HepG2 (cell line): ENCODE data around the gene RBM8A.

Experiments
- CHD2 ChIP-seq: IDR thresholded peaks from 2 replicates; pipeline ENCODE4 v1.6.1; 2011; ENCODE audit warnings: low read depth, low read length, improper control_type of control experiment
- CTCF ChIP-seq: sonication (generic); formaldehyde crosslinking; IDR thresholded peaks from 2 replicates; pipeline ENCODE4 v1.5.0; 2020; ENCODE audit warnings: mild to moderate bottlenecking, missing genetic modification reagents, moderate library complexity
- ELK4 ChIP-seq: sonication (generic); formaldehyde crosslinking; IDR thresholded peaks from 2 replicates; pipeline ENCODE4 v1.9.0; 2021; ENCODE audit warnings: missing genetic modification reagents, borderline replicate concordance
- HNF1B ChIP-seq: sonication (generic); formaldehyde crosslinking; IDR thresholded peaks from 2 replicates; pipeline ENCODE4 v1.5.1; 2020; ENCODE audit warnings: mild to moderate bottlenecking, moderate library complexity, missing genetic modification reagents
- MTA3 ChIP-seq: sonication (generic); formaldehyde crosslinking; IDR thresholded peaks from 2 replicates; pipeline ENCODE4 v1.4.0; 2020; ENCODE audit warnings: missing genetic modification reagents
- NCOA5 ChIP-seq: sonication (generic); formaldehyde crosslinking; IDR thresholded peaks from 2 replicates; pipeline ENCODE4 v1.4.0; 2020; ENCODE audit warnings: missing genetic modification reagents
- NFKBIZ ChIP-seq: IDR thresholded peaks from 2 replicates; pipeline ENCODE4 v1.6.1; 2018; ENCODE audit warnings: missing genetic modification reagents, missing compliant biosample characterization
- SPEN ChIP-seq: sonication (generic); formaldehyde crosslinking; IDR thresholded peaks from 2 replicates; pipeline ENCODE4 v1.5.1; 2020; ENCODE audit warnings: low read depth, mild to moderate bottlenecking, missing genetic modification reagents
- ZBTB46 ChIP-seq: sonication (generic); formaldehyde crosslinking; IDR thresholded peaks from 2 replicates; pipeline ENCODE4 v1.4.0; 2020; ENCODE audit warnings: mild to moderate bottlenecking, missing genetic modification reagents, borderline replicate concordance
- ZFX ChIP-seq: sonication (generic); formaldehyde crosslinking; IDR thresholded peaks from 2 replicates; pipeline ENCODE4 v1.4.0; 2020; ENCODE audit warnings: mild to moderate bottlenecking, low read depth, missing genetic modification reagents, moderate library complexity

- no peak for TF ChIP-seq NFKBIZ (CRISPR knock-in tag)
- no peak for TF ChIP-seq CTCF (CRISPR knock-in tag)
- TF ChIP-seq HNF1B = no peak
- no peak for TF ChIP-seq ZFX
- TF ChIP-seq ZBTB46 (CRISPR knock-in tag) = no peak
- no peak for TF ChIP-seq ELK4 (CRISPR knock-in tag)
- TF ChIP-seq MTA3 (CRISPR knock-in tag) = no peak
- no peak for TF ChIP-seq SPEN (CRISPR knock-in tag)
- TF ChIP-seq CHD2 = no peak
- TF ChIP-seq NCOA5 = no peak
Observed at GRCh38 chr1:145946477-145946986, 19.2 kb upstream of the RBM8A start.
